NCI-H146 treated with DMSO at 0.1 percent for 48 hours (cell line): Measurements from ENCODE around the gene ZFAND6.

Experiments used
- DNase-seq: peaks from one replicate; lab custom pipeline; 2025; ENCODE audit not compliant: unreplicated experiment; lab: John Stamatoyannopoulos, UW

ZFAND6 gene

GRCh38 chr15:80163897-80164296 lies 104.4 kb downstream of the ZFAND6 start:
- DNase-seq: no peak

DNA sequence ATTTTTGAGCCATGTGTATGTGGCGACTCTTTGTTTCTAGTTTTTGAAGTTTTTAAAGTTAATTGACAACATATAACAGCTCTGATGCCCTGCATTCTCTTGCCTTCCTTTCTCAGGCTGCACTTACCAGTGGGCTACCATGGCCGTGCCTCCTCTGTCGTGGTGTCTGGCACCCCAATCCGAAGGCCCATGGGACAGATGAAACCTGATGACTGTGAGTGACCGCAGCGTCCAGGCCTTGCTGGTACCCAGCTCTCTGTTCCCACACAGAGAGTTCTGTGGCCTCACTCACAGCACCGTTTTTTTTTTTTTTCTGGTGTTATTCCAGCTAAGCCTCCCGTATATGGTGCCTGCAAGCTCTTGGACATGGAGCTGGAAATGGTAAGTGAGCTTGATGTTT lies 108.5 kb downstream of the ZFAND6 start:
- no peak for DNase-seq

DNA sequence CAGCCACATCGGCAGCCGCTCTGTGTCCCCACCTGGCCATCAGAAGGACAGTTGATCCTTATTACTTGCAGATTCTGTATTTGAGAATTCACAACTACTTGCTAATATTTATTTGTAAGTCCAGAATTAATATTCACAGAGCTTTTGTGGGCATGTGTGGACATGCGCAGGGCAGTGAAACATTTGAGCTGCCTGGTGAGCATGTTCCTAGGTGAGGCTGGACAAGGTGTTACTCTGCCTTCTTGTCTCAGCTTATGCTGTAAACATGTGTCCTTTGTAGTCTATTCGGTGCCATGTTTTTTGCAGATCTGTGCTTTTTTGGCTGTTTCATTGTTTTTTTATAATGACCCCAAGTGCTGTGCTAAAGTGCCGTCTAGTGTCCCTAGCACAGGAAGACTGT lies 108.9 kb downstream of the ZFAND6 start:
- no peak for DNase-seq

GRCh38 chr15:80169768-80170357 lies 110.4 kb downstream of the ZFAND6 start:
- DNase-seq: no peak

DNA sequence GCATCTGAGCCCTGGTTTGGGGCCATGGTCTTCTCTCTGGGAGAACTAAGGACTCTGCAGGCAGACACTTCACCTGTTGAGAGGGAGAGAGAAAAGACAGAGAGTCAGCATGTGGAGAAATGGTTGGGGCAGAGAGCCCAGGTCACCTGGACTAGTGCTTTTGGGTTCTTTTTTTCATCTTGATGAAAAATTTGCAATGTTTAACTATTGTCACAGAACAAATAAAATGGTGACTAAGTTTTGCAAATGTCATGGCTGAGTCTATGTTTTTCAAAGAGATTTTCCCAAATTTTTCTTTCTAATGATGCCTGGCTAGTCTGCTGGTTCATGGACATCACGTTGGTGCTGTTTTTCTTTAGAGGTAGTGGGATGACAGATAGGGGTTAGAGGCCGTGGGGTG lies 111.1 kb downstream of the ZFAND6 start:
- no peak for DNase-seq

DNA sequence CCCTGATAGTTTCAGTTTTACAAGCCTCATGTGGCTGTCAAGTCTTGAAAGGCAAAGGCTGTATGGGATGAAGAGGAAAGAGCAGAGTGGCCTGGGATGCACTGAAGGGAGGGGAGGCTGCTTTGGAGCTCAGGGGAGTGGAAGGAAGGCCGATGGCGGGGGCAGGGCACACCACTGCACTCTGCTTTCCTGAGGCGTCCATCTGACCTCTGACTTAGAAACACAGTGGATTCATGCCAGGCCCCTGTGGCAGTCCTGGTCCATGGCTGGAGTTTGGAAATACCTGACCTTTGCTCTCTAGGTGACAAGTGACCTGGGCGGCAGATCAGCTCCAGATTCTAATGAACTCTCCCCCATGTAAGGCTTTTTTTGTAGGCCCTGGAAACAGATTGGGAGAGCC lies 112.3 kb downstream of the ZFAND6 start:
- DNase-seq: no peak

- DNase-seq: no peak
Measured at GRCh38 chr15:80172401-80172800, 112.9 kb downstream of the ZFAND6 start.

- peak; percentile 6 for DNase-seq
Measured at GRCh38 chr15:80173022-80173759, 113.7 kb downstream of the ZFAND6 start.

- no peak for DNase-seq
Measured at GRCh38 chr15:80174017-80174746, 114.7 kb downstream of the ZFAND6 start.

- DNase-seq: no peak
Measured at GRCh38 chr15:80175436-80175835, 116.0 kb downstream of the ZFAND6 start.

- DNase-seq: no peak
Measured at GRCh38 chr15:80176443-80176842, 117.0 kb downstream of the ZFAND6 start.

DNA sequence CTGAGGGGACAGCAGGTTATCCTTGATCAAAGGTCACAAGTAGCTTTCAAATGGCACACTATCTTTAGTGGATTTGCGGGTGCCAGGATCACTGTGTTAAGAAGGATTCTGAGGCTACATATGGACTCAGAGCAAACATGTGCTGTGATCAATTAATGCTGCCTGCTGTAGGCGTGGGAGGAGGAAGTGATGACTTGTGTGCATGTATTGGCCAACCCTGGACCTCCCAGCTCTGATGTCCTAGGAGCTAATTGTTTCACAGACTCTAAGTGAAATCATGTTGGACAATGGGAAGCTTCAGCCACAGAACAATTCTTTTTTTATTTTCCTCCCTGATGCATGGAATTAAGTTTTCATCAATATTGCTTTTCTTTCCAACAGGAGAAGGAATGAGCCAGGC lies 117.7 kb downstream of the ZFAND6 start:
- no peak for DNase-seq

DNA sequence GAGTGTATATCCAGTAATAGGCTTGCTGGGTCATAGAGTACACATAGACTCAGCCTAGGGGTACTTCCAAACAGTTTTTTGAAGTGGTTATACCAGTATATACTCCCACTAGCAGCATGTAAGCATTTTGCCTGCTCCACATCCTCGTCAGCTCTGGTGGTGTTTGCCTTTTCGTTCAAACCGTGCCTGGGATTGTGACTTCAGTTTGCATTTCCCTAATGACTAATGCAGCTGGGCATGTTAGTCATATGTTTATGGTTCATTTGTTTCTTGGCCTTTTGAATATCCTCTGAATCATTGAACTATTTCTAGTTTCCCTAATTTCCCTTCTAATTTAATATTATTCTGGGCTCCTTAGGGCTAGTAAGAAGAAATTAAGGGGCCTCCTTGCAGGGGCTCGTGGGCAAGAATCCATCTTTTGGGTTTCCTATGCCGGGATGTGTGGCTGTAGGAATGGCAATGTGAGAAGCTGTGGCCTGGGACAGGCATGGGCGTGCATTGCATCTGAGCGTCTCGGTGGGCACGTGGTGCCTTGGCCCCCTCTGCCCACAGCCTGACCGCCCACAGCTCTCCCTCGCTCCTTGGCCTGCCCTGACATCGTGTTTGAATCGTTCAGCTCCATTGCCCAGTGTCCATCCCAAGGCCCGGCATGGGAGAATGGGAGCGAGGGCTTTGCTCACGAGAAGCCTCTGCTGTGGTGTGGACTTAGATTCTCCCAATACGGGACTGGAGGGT lies 119.7 kb downstream of the ZFAND6 start:
- no peak for DNase-seq

DNA sequence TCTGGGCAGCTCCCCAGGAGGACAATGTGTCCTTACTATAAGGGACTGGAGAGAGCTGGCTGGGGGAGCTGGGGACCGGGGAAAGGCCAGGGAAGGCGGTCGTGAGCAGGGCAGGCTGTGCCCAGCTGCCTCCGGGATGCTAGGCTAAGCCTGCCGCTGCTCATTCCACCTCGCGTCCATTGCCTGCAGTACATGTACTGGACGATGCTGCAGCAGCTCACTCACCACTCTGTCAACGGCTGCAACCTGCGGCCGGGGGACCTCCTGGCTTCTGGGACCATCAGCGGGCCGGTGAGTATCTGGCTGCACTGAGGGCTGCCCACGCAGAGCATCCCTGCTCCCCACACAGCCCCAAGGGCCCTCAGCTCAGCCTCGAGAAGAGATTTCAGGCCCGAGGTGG lies 120.5 kb downstream of the ZFAND6 start:
- no peak for DNase-seq

DNA sequence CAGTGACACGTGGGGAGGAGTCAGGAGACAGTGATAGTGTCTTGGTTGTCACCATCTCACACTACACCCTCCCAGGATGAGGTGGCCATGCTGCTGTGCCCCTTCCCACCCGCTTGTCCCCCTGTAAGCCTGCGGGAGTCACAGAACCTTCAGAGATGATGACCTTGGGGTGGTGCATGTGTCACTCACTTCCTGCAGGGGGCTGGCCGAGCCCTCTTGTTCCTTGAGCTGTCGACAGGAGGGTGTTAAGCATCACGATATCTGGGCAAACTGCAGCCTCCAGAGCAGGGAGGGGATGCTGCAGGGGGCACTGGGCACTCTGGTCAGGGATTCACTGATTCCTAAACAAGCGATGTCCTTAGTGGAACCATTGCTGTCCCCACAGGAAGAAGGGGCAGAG lies 121.0 kb downstream of the ZFAND6 start:
- DNase-seq: no peak

GRCh38 chr15:80180986-80181385 lies 121.5 kb downstream of the ZFAND6 start:
- DNase-seq: no peak

- DNase-seq: no peak
Measured at GRCh38 chr15:80182611-80183261, 123.3 kb downstream of the ZFAND6 start.

DNA sequence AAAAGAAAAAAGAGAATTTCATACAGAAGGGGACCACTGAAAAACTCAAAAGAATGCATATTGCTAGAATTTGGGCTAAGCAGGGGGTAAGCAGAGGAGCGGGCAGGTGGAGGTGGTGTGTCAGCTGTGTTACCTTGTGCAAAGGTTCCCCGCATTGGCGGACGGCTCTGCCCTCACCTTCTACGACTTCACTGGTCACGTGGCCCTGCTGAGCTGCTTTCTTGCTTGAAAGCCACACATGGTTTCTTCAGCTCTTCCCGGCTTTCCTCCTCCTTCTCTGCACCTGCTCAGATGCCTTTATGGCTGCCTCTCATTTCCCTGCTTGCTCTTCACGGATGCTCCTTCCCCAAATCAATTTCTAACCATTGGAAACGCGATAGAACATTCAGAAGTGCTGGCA lies 123.8 kb downstream of the ZFAND6 start:
- DNase-seq: no peak

GRCh38 chr15:80183886-80184285 lies 124.4 kb downstream of the ZFAND6 start:
- no peak for DNase-seq

DNA sequence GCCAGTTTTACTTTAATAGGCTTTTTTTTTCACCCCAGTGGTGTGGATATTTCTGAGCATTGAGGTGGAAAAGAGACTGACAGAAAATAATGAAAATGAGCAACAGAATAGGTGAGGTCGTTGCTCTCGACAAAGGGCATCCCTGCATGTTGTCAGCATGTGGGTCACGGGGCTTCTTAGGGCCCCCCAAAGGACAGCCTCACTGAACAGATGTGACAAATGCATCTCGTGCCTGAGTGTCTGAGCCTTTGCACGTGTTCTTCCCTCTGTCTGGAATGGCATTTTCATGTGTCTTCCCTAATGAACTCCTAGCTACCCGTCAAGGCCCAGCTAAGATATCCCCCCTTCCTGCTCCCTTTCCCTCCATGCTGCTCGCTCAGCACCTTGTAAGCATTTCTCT lies 125.1 kb downstream of the ZFAND6 start:
- DNase-seq: no peak

GRCh38 chr15:80185152-80185551 lies 125.7 kb downstream of the ZFAND6 start:
- no peak for DNase-seq
